ENCODE measurements around the gene FAR1.
A peak's percentile ranks its signal among the peaks of the same experiment; 100 is the strongest.
"Not testable (repeated sequence)": the region's sequence is repeated elsewhere in the genome, so short reads cannot be mapped to it uniquely, and the experiment has no call there.

The FAR1 gene

GRCh38 chr11:13705710-13706109, 37.2 kb downstream of the FAR1 start:
- no peak for DNase-seq (ENCODE audit: low spot score)

- no peak for DNase-seq (ENCODE audit: low spot score)
These were observed 45.5 kb downstream of the FAR1 start for GRCh38 chr11:13713982-13714381.

GRCh38 chr11:13717331-13717730, 48.9 kb downstream of the FAR1 start:
- DNase-seq (ENCODE audit: low spot score) = peak; percentile 63

GRCh38 chr11:13718394-13718793, 49.9 kb downstream of the FAR1 start:
- no peak for DNase-seq (ENCODE audit: low spot score)

- no peak for DNase-seq (ENCODE audit: low spot score)
These were observed 52.5 kb downstream of the FAR1 start for GRCh38 chr11:13720940-13721339.

- no peak for DNase-seq (ENCODE audit: low spot score)
These were observed 53.3 kb downstream of the FAR1 start for GRCh38 chr11:13721760-13722159.

- no peak for DNase-seq (ENCODE audit: low spot score)
These were observed 58.0 kb downstream of the FAR1 start for GRCh38 chr11:13726456-13726855.

- DNase-seq (ENCODE audit: low spot score) = no peak
These were observed 59.6 kb downstream of the FAR1 start for GRCh38 chr11:13728076-13728475.

- DNase-seq (ENCODE audit: low spot score) = no peak
These were observed 66.1 kb downstream of the FAR1 start for GRCh38 chr11:13734530-13734929.

GRCh38 chr11:13745165-13745564, 76.7 kb downstream of the FAR1 start:
- DNase-seq (ENCODE audit: low spot score) = peak; percentile 83

GRCh38 chr11:13753316-13753715, 84.8 kb downstream of the FAR1 start:
- DNase-seq (ENCODE audit: low spot score) = not testable (repeated sequence)

GRCh38 chr11:13759050-13759449, 90.6 kb downstream of the FAR1 start:
- DNase-seq (ENCODE audit: low spot score) = no peak

GRCh38 chr11:13760115-13760514, 91.6 kb downstream of the FAR1 start:
- no peak for DNase-seq (ENCODE audit: low spot score)

GRCh38 chr11:13761250-13761649, 92.8 kb downstream of the FAR1 start:
- DNase-seq (ENCODE audit: low spot score) = no peak

- no peak for DNase-seq (ENCODE audit: low spot score)
These were observed 93.2 kb downstream of the FAR1 start for GRCh38 chr11:13761716-13762115.

- no peak for DNase-seq (ENCODE audit: low spot score)
These were observed 94.2 kb downstream of the FAR1 start for GRCh38 chr11:13762718-13763117.

GRCh38 chr11:13763341-13763740, 94.9 kb downstream of the FAR1 start:
- no peak for DNase-seq (ENCODE audit: low spot score)

- no peak for DNase-seq (ENCODE audit: low spot score)
These were observed 97.4 kb downstream of the FAR1 start for GRCh38 chr11:13765886-13766285.

GRCh38 chr11:13767471-13767870, 99.0 kb downstream of the FAR1 start:
- no peak for DNase-seq (ENCODE audit: low spot score)

GRCh38 chr11:13769188-13769587, 100.7 kb downstream of the FAR1 start:
- no peak for DNase-seq (ENCODE audit: low spot score)

- no peak for DNase-seq (ENCODE audit: low spot score)
These were observed 102.7 kb downstream of the FAR1 start for GRCh38 chr11:13771151-13771550.

GRCh38 chr11:13772223-13773046, 104.0 kb downstream of the FAR1 start:
- peak; percentile 54 for DNase-seq (ENCODE audit: low spot score)

- DNase-seq (ENCODE audit: low spot score) = no peak
These were observed 107.0 kb downstream of the FAR1 start for GRCh38 chr11:13775471-13775870.

- no peak for DNase-seq (ENCODE audit: low spot score)
These were observed 107.8 kb downstream of the FAR1 start for GRCh38 chr11:13776134-13776815.
